IPS-NIHi7 (cell line): ENCODE results near the gene CBLIF.
"Not testable (repeated sequence)": the region's sequence is repeated elsewhere in the genome, so short reads cannot be mapped to it uniquely, and the experiment has no call there.

Experiments
- DNase-seq: peaks from one replicate; pipeline ENCODE4 v3.0.0; 2012; ENCODE audit warnings: mixed read lengths; ENCODE audit errors: extremely low spot score

CBLIF gene

GRCh38 chr11:59847626-59848025 lies 2.3 kb upstream of the CBLIF start:
- DNase-seq, result no peak

DNA sequence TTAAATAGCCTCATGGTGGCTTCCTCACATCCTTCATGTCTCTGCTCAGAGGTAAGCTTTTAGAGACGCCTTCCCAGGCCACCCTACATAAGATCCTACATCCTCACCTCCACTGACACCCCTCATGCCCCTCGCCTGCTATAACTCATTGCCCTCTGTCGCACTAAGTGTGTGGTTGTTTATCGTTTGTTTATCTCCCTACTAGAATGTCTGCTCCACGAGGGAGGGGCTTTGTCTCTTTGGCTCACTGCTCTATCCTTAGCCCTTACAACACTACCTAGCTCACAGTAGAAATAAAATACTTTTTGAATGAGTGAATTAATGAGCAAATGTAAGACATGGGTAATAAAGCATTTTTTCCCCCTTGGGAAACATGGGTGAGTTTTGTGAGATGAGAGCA lies 1.3 kb upstream of the CBLIF start:
- no peak for DNase-seq

DNA sequence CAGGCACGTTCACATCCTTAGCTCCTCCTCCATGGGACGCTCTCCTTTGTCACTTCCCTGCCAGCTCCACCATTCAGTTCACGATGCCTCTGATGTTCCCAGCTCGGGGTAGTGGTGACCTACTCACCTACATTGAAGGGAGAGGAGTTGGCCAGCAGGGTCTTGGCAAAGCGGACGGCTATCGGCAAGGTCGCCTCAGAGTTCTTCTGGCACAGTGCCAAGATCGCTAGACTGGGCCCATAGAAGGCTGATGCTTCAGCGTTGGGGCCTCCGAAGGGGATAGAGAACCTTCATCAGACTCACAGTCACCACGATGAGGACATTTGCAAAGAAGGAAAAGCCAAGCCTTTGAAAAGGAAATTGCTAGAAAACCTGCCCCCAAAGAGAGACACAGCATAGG lies 3.0 kb downstream of the CBLIF start:
- no peak for DNase-seq

- DNase-seq, result no peak
Observed at GRCh38 chr11:59841514-59841913, 3.8 kb downstream of the CBLIF start.

DNA sequence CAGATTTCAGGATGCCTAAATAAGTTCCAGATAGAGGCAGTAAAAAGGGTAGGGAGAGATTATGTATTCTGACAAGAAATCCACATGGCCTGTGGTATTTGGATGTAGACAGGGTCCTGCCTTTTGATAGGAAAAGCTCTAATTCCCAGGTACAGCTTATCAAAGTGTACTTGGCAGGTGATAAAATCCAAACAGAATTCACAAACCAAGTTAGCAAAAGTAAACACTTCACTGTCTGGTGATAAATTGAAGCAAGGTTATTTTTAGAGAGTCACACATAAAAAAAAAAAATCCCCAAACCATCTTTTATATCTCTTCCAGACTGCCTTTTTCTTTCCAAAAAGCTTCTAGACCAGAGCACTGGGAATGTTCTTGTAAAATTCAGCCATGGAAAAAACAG lies 5.7 kb downstream of the CBLIF start:
- no peak for DNase-seq

GRCh38 chr11:59833602-59834001 lies 11.7 kb downstream of the CBLIF start:
- no peak for DNase-seq

- no peak for DNase-seq
Observed at GRCh38 chr11:59829358-59829757, 15.9 kb downstream of the CBLIF start.

DNA sequence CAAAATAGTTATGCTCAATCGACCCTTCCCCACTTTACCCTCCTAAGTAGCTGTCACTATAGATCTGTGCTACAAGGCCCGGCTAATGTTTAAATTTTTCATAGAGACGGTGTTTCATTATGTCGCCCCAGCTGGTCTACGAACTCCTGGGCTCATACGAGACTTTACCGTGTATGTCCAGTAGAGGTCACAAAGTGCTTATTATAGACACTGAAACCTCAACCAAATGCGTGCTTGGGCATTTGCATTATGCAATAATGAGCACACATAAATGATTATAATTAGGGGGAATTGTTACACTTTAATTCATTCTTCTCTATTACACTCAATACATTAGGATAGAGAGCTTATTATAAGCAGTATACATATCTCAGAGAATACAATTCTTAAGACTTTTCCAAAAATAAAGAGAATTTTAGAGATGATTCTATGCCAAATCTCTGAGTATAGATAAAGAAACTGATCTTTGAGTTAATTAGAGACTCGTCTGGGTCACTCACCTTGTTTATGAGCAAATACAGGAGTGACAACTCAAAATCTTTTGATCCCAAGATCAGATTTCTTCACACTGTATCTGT lies 22.2 kb downstream of the CBLIF start:
- DNase-seq, result peak; percentile 22

GRCh38 chr11:59818572-59818971 lies 26.7 kb downstream of the CBLIF start:
- no peak for DNase-seq

- DNase-seq, result not testable (repeated sequence)
Observed at GRCh38 chr11:59816434-59816833, 28.9 kb downstream of the CBLIF start.

DNA sequence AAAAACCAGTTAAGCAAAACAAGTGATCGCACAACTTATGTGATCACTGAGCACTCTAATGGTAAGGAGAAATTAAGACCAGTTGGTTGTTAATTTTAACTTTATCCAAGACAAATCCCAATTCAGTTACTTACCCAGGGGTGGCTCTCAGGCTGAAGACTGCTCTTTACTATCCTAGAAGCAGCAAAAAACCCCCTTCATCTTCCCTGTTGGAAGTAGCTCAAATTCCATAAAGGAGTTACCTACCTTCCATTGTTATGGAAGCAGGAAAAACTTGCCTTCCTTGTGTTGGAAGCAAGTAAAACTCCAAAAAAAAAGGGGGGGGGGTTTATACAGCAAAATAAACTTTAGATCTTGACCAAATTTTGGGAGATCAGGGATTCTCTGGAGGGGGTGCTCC lies 29.5 kb downstream of the CBLIF start:
- DNase-seq, result no peak

GRCh38 chr11:59814021-59814420 lies 31.3 kb downstream of the CBLIF start:
- no peak for DNase-seq

- no peak for DNase-seq
Observed at GRCh38 chr11:59813364-59813763, 31.9 kb downstream of the CBLIF start.

- DNase-seq, result no peak
Observed at GRCh38 chr11:59812220-59812619, 33.1 kb downstream of the CBLIF start.

- DNase-seq, result no peak
Observed at GRCh38 chr11:59810911-59811259, 34.4 kb downstream of the CBLIF start.

DNA sequence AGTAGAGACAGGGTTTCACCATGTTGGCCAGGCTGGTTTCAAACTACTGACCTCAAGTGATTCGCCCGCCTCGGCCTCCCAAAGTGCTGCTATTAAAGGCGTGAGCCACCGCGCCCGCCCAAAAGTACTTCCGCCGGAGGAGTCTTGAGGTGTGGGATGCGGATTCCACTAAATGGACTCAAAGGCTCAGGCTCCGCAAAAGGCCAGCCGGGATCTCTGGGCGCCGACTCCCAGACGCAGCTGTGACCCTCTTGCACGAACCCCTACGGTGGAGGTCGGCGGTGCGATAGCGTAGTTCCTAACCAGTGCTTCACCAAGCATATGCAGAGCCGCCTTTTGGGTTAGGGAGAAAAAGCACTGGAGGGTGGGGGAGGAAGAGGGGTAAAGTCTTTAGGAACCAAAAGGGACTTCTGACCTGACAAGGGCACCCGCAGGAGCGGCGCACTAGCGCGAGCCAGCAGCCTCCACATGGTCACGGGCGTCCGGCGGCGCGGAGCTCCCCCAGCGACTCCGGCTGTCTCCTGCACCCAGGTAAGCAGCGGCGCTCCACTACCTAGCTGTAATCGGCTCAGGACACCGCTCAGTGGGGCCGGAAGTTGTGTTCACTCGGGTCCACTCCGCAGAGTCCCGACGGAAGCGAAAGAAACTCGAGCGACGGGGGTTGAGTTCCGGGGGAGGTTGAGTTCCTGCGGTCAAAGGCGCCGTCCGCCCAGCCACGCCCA lies 34.9 kb downstream of the CBLIF start, which contains the start of gene MRPL16:
TSS of gene MRPL16 (minus strand) at position 590 of the 722 bp plus-strand sequence. CDS start at position 470, 120 bp downstream.
- DNase-seq, result peak; percentile 89

GRCh38 chr11:59807047-59807610 lies 38.2 kb downstream of the CBLIF start:
- DNase-seq, result no peak

DNA sequence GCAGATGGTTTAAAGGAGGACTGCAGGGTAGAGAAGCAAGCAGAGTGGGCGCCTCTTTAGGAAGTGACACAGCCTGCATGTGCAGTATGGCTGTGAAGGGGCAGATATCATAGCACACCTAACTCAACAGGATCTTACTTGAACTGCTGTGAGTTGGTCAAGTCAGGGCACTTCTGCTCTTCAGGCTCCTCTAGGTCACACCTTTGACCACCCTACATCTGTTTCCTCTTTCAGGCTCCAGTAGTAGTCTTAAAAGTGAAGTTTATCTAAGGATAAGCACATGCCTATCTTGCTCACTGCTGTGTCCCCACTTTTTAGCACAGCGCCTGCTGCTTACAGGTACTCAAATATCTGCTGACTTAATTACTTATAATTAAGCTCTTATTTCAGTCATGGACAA lies 41.2 kb downstream of the CBLIF start:
- no peak for DNase-seq

GRCh38 chr11:59802639-59803176 lies 42.6 kb downstream of the CBLIF start:
- DNase-seq, result no peak

DNA sequence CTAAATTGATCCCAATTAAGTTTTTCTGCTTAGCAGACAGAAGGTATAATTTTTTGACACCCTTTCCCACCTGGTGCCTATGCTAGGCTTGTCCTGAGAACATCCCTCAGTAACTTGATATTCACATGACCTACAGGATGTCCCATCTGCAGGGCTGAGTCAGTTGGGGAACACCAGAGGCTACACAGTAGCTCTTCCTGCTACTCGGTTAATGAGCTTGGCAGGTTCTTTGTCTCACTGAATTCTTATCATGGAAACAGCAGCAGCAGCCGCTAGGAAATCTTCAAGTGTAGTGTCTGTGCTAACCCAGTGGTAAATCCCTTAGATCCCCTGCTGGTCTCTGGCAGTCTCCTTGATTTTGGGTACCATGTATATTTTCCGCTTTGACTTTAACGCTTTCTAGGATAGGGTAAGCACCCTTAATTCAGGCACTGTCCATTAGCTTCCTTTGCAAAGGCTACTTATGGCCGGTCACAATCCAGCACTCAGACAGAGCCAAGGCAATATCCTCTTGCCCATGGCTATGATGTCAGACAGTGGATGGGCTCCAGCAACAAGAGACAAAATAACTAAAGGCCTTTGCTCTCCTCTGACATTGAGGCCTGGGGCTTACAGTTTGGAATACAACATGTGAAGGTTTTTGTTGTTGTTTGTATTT lies 43.2 kb downstream of the CBLIF start:
- DNase-seq, result no peak

GRCh38 chr11:59801160-59801706 lies 44.1 kb downstream of the CBLIF start:
- DNase-seq, result no peak

DNA sequence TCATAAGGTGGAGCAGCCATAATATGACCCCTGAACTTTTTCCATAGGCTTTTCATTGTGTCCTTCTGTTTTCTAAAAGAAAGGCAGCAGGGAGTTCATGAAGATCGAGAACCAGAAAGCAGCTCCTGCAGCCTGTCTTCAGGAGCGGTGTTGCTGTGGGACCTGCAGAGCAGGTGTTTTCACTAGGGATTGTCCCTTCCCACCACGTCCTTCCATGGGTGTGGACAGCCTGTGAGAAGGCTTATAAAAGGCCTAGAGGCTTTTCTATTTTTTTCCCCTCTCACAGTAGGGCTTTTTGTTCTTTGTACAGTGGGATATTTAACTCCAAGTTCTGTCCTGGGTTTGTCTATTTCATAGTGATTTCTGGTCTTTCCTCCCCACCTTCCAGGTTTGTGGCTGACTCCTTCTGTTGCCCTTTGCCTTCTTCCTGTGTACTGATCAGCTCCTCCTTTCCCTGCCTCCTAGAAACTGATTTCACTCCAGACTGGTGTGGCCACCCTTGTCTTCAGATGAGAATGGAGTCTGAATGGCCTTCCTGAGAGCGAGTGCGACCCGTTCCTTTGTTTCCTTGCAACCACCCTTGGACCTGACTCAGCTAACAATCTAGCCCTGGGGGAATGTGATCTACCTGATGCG lies 44.8 kb downstream of the CBLIF start:
- no peak for DNase-seq
